Muscle layer of colon (tissue), 2 donors: ENCODE data around the gene HES1.

Experiments used
- H3K27ac ChIP-seq: one replicate; pipeline ENCODE4 v1.7.0; 2013; ENCODE audit warnings: low read depth, mild to moderate bottlenecking, low read length, moderate library complexity
- H3K27me3 ChIP-seq, 2 donors: one replicate each; pipeline ENCODE4 v1.7.0; 2013; ENCODE audit warnings: low read length in 2 of 2, mild to moderate bottlenecking in 2 of 2; ENCODE audit not compliant: insufficient read depth in 2 of 2, control insufficient read depth in 1 of 2
- H3K36me3 ChIP-seq: one replicate; pipeline ENCODE4 v1.7.0; 2013; ENCODE audit warnings: mild to moderate bottlenecking, low read length; ENCODE audit not compliant: insufficient read depth
- H3K4me1 ChIP-seq: one replicate; pipeline ENCODE4 v1.7.0; 2013; ENCODE audit warnings: mild to moderate bottlenecking, low read length; ENCODE audit not compliant: insufficient read depth
- H3K4me3 ChIP-seq, 2 donors: one replicate each; pipeline ENCODE4 v1.7.0; 2013; ENCODE audit warnings: low read length in 2 of 2, low read depth in 1 of 2, mild to moderate bottlenecking in 1 of 2, moderate library complexity in 1 of 2
- H3K9ac ChIP-seq: one replicate; pipeline ENCODE4 v1.7.0; 2013; ENCODE audit warnings: low read length
- H3K9me3 ChIP-seq: one replicate; pipeline ENCODE4 v1.7.0; 2013; ENCODE audit warnings: mild to moderate bottlenecking, low read length
- donor health status: abdominal sarcoma.
- donor health status: Adenocarcinoma of cecum.

The HES1 gene

DNA sequence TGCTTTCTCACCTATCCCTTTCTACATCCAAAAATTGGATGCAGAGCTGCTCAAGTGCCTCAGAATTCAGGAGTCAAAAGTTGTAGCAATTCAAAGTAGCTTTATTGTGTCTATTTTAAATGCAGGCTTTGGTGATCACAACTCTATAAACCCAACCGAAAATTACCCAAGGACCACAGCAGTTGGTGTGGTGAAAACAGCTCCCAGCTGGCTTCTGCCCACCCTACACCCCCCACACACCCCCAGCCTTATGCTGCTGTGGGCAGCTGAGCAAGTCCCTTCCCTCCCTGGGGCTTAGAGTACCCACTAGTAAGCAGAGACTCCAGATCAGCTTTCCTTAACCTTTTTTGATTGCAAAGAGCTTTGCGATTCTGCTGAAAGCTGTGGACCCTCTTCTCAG lies 5.8 kb upstream of the HES1 start:
- H3K4me3 ChIP-seq: no peak overlapping the region
- no peak overlapping the region for H3K27ac ChIP-seq
- no peaks in the 10 kb centered on the region for H3K36me3 ChIP-seq
- H3K9me3 ChIP-seq: no peaks in the 10 kb centered on the region
- no peak overlapping the region for H3K9ac ChIP-seq
- H3K4me1 ChIP-seq: peaks cover 22% of the 10 kb centered on the region
- no peaks in the 10 kb centered on the region for H3K27me3 ChIP-seq

DNA sequence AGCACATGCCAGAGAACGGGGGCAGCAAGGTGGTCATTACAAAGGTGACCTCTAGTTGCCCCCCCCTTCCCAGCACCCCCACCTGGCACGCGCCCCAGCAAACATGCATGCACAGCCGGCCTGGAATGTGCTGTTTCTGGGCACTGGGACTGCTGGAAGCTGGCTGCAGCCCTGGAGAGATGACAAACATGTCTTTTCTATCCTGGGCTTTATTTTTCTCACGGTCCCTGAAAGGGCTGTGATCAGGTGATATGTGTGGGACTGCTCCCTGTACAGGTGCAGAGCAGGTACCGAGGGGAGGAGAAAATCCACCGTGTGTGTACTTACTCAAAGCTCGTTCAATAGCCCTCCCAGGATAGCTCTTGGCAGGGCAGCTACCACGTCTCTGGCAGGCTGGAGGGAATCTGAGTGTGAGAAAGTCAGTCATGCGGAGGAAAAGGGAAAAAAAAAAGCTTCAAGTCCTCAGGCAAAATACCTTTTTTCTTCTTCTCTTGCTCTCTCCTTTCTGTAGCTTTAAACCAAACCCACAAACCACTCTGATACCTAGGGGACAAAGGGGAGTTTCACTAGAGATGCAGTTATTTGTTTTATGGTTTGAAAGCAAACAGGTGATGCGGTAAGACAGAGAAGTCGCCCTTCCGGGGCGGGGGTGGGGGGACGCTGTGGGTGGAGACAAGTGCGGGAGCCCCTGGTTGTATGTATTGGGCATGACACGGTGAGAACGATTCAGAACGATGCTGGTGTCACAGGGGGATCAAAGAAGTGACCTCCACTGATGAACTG lies 5.0 kb upstream of the HES1 start:
- Histone ChIP-seq H3K4me3 (no peak overlapping the region), H3K27me3 (no peaks in the 10 kb centered on the region), H3K36me3 (no peaks in the 10 kb centered on the region), H3K9ac (no peak overlapping the region), H3K4me1 (peaks cover 25% of the 10 kb centered on the region), H3K27ac (no peak overlapping the region), H3K9me3 (no peaks in the 10 kb centered on the region)

DNA sequence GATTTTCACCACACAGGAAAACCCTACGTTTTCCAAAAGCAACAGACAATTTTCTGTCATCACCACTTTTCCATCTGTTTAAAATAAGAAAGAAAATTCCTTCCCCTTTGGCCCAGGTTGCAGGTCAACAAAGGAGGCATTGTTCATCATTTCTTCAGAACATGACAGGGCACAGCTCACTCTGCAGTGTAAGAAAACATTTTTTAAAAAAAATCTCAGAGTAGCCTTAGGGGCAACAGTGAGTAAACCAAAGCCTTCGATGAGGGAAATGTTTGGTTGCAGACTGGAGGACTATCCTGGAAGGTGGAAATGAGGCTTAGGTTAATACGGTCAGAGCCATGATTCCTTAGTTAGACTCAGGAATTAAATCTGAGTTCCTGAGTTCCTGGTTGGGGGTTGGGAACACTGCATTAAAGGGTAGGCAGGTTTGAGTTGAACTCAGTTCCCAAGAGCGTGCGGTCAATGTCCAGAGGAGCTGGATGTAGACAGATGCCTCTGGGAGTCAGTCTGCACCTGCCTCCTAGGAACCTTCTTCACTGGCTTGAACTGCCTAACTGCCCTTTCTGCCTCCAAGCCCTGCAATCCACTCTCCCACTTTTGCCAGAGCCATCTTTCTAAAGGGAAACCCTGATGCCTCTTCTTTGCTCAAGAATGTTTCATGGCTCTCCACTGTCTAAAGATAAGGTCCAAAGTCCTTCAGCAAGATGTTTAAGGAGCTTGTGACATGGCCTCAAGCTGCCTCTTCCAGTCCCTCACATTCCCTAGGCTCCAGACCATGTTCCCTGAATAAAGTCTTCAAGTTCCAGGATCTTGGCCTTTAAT lies 3.3 kb upstream of the HES1 start:
- H3K9ac ChIP-seq: no peak overlapping the region
- no peak overlapping the region for H3K4me3 ChIP-seq
- no peaks in the 10 kb centered on the region for H3K36me3 ChIP-seq
- peaks cover 31% of the 10 kb centered on the region for H3K4me1 ChIP-seq
- H3K9me3 ChIP-seq: no peaks in the 10 kb centered on the region
- H3K27me3 ChIP-seq: no peaks in the 10 kb centered on the region
- H3K27ac ChIP-seq: no peak overlapping the region

DNA sequence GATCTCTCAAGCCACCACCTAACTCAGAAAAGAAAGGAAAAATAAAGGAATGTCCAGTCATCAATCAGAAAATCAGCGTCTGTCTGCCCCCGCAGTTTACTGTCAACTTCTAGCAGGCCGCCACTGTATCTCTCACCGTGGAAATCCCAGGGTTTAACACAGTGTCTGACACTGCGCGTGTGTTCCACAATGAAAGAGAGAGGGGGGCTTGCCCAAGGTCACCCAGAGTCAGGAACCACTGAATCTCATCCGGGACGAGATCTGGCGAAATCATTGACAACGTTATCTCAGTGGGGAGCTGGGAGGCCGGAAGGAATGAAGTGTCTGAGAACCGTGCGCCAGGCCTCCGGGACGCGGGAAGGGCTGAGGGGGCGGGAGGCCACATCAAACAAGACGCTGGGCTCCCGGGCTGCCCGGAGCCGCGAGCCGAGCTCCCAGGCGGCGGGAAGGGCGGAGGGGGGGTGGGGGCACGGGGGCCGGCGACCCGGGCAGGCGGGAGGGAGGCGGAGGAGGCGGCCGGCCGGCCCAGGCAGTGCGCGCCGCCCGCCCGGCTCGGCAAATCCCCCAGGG lies 2.2 kb upstream of the HES1 start:
- Histone ChIP-seq H3K9me3 (no peaks in the 10 kb centered on the region), H3K4me3 (peak overlapping the region in 1 of 2 donors; percentile 29), H3K27me3 (no peaks in the 10 kb centered on the region), H3K9ac (no peak overlapping the region), H3K36me3 (no peaks in the 10 kb centered on the region), H3K27ac (peak overlapping the region; percentile 16), H3K4me1 (peaks cover 38% of the 10 kb centered on the region)

DNA sequence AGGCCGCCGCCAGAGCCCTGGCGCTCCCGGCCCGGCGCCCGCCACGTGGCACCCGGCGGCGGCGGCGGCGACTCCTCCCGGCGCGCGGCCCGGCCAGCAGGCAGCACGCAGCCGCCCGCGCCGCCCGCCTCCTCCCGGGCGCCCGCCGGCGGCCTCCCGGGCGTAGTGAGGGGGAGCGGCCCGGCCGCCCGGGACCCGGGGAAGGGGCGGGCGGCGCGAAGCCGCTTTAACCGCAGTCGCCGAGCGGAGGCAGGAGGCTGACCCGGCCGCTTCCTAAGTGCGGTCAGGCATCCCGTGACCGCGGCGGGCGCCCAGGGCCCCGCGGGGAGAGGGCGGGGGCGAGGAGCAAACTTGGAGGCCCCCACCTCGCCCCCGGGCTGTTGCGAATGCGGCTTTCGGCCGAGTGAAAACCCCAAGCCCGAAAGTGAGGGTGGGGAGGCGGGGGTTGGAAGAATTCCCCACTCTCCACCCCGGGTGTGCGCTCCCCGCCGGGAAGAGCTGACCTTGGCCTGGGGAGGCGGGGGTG lies 1.7 kb upstream of the HES1 start:
- Histone ChIP-seq H3K4me1 (peaks cover 37% of the 10 kb centered on the region), H3K27me3 (no peaks in the 10 kb centered on the region), H3K27ac (peak overlapping the region; percentile 94), H3K9ac (no peak overlapping the region), H3K9me3 (no peaks in the 10 kb centered on the region), H3K4me3 (peak overlapping the region; percentile 64 to 78), H3K36me3 (no peaks in the 10 kb centered on the region)

DNA sequence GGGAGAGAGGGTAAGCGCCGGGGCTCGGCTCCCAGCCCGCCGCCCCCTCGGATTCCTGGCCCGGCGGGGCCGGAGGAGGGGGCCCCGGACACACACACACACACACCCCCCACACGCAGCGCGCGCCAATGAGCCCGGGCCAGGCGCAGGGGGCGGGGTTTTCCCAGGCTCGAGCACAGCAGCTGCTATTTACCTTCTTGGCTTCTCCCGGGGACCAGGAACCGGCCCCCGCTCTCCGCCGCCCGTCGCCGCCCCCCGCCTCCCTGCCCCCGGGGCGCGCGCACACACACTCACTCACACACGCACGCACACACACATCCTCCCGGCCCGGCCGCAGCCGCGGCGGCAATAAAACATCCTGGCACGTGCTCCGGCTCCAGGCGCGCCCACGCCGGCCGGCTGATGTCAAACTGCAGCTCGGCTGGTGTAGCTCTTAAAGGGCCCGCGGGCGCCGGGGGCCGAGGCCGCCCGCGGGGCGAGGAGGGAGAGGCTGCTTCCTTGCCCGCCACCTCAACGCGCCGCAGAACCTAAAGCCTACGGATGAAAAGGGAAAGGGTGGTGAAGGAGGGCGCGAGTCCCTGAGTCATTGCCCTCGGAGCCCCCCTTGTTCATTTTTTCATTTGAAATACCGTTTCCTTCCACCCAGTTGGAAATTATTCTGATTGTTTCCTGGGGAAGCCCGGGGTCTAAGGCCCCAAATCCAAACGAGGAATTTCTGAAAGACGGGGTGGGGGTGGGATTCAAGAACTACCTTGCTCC lies 1.0 kb upstream of the HES1 start:
- H3K9ac ChIP-seq: peak overlapping the region; percentile 62

DNA sequence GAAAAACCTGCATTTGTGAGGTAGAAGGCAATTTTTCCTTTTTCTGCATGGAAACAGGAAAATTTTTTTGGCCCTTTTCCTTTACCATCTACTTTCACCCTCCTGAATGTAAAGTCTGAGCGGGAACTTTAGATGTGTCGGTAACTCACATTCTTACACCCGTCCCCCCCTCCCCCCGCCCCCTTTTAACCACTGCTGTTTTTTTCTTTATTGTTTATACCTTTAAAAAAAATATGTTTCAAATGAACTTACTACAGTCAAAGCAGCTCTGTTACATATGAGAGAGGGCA lies 487 bp upstream of the HES1 start:
- Histone ChIP-seq H3K4me1 (peaks cover 33% of the 10 kb centered on the region), H3K36me3 (no peaks in the 10 kb centered on the region), H3K27ac (peak overlapping the region; percentile 94), H3K9ac (peak overlapping the region; percentile 62), H3K9me3 (no peaks in the 10 kb centered on the region), H3K27me3 (no peaks in the 10 kb centered on the region), H3K4me3 (peak overlapping the region; percentile 64 to 78)

More for the DNA sequence above, 1.0 kb upstream of the HES1 start:
- no peaks in the 10 kb centered on the region for H3K9me3 ChIP-seq
- peaks cover 33% of the 10 kb centered on the region for H3K4me1 ChIP-seq
- peak overlapping the region; percentile 64 to 78 for H3K4me3 ChIP-seq
- H3K27me3 ChIP-seq: no peaks in the 10 kb centered on the region
- no peaks in the 10 kb centered on the region for H3K36me3 ChIP-seq
- H3K27ac ChIP-seq: peak overlapping the region; percentile 94

DNA sequence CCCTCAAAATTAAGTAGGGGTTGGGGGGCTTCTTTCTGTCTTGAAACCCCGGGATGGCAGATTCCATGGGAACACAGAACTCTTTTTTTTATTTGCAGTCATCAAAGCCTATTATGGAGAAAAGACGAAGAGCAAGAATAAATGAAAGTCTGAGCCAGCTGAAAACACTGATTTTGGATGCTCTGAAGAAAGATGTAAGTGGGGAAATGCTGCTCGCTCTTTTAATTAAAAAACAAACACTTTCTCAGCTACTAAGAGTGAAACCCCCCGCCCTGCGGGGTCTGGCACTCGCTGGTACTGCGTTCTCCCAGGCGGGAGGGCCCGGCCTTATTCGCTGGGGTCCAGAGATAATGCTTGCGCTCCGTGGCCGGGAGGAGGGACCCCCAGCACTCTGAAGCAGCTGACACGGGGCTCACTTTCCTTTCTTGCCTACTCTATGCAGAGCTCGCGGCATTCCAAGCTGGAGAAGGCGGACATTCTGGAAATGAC lies 615 bp downstream of the HES1 start:
- Histone ChIP-seq H3K27me3 (no peaks in the 10 kb centered on the region), H3K27ac (peak overlapping the region; percentile 87), H3K9me3 (no peaks in the 10 kb centered on the region), H3K4me3 (peak overlapping the region; percentile 72 to 78), H3K36me3 (no peaks in the 10 kb centered on the region), H3K4me1 (peaks cover 25% of the 10 kb centered on the region), H3K9ac (peak overlapping the region; percentile 37)

DNA sequence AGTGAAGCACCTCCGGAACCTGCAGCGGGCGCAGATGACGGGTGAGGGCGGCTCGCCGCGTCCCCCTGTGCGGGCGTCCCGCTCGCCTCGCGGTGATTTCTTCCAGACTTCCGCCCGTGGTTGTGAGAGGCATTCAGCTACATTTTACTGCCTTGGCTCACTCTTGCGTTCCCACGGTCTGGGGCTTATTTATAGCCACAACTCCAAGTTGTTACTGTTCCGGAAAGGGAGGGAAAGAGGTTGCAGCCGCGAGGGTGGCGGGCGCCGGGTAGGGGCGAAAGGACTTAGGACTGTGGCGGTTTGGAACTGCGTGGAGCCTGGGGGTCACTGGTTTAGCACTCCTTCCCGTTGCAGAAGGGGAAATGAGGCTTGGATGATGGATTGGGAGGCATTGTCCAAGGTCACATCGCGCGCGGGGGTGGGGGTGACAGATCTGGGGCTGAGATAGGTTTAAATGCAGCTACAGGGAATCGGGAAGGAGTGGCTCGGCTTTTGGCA lies 1.1 kb downstream of the HES1 start:
- Histone ChIP-seq H3K27ac (peak overlapping the region; percentile 87), H3K4me3 (peak overlapping the region; percentile 72 to 78), H3K36me3 (no peaks in the 10 kb centered on the region), H3K9me3 (no peaks in the 10 kb centered on the region), H3K9ac (peak overlapping the region; percentile 37), H3K4me1 (peaks cover 29% of the 10 kb centered on the region), H3K27me3 (no peaks in the 10 kb centered on the region)

DNA sequence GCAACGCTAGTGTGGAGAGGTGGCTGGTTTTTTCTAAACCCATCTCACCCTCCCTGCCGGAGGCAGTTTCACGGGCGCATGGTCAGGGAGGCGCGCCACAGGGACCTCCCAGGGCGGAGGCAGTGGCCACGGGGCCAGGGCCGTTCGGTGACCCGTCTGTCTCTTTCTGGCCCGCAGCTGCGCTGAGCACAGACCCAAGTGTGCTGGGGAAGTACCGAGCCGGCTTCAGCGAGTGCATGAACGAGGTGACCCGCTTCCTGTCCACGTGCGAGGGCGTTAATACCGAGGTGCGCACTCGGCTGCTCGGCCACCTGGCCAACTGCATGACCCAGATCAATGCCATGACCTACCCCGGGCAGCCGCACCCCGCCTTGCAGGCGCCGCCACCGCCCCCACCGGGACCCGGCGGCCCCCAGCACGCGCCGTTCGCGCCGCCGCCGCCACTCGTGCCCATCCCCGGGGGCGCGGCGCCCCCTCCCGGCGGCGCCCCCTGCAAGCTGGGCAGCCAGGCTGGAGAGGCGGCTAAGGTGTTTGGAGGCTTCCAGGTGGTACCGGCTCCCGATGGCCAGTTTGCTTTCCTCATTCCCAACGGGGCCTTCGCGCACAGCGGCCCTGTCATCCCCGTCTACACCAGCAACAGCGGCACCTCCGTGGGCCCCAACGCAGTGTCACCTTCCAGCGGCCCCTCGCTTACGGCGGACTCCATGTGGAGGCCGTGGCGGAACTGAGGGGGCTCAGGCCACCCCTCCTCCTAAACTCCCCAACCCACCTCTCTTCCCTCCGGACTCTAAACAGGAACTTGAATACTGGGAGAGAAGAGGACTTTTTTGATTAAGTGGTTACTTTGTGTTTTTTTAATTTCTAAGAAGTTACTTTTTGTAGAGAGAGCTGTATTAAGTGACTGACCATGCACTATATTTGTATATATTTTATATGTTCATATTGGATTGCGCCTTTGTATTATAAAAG lies 1.8 kb downstream of the HES1 start:
- no peaks in the 10 kb centered on the region for H3K36me3 ChIP-seq
- H3K27me3 ChIP-seq: no peaks in the 10 kb centered on the region
- peak overlapping the region; percentile 87 for H3K27ac ChIP-seq
- H3K4me3 ChIP-seq: peak overlapping the region; percentile 72 to 78
- no peaks in the 10 kb centered on the region for H3K9me3 ChIP-seq
- peaks cover 37% of the 10 kb centered on the region for H3K4me1 ChIP-seq
- H3K9ac ChIP-seq: peak overlapping the region; percentile 49
